Fibroblast of gingiva (primary cell): Measurements from ENCODE around the gene TRIM43.
"Not testable (repeated sequence)": the region's sequence is repeated elsewhere in the genome, so short reads cannot be mapped to it uniquely, and the experiment has no call there.

Source experiments
- DNase-seq: peaks from one replicate; pipeline ENCODE4 v3.0.0-alpha.2; 2011; ENCODE audit warnings: low read depth

The TRIM43 gene

DNA sequence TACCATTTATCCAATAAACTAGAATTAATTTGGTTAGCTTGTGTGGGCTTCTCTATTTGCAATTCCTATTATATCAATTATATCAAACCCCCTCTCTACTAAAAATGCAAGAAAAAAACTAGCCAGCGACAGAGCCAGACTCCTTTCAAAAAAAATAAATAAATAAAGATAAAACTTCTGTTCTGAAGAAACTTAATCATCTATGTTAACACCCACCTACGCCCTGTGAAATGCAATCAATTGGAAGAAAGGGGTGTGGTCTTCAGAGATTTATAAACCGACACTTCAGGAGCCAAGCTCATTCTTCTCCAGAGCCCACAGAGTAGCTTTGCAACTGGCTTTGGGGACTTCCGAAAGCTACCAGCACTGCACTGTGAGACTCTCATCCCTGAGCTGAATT is at the start of gene TRIM43:
TSS of gene TRIM43 (plus strand) at position 301 of the 400 bp plus-strand sequence. CDS start 2,023 bp downstream, outside the sequence.
- DNase-seq = not testable (repeated sequence)

DNA sequence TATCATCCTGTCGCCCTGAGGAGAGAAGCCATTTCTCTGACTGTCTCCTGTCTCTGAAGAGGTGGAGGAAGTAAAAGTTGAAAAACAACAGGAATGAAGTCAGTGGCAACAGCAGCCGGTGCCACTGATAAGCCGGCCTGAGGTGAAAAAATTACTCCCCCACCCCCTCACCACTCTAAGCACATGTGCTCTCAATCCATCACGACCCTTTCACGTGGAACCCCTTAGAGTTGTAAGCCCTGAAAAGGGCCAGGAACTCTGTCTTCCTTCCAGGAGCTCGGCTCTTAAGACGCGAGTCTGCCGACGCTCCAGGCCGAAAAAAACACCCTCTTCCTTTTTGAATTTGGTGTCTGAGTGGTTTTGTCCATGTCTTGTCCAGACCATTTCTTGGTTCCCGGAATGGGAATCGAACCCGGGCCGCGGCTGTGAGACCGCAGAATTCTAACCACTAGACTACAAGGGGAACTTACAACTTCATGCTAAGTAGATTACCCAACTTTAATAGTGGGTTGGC is 40.7 kb upstream of the TRIM43 start:
- DNase-seq = no peak

GRCh38 chr2:95552911-95553310 is 38.9 kb upstream of the TRIM43 start:
- DNase-seq = peak; percentile 4

DNA sequence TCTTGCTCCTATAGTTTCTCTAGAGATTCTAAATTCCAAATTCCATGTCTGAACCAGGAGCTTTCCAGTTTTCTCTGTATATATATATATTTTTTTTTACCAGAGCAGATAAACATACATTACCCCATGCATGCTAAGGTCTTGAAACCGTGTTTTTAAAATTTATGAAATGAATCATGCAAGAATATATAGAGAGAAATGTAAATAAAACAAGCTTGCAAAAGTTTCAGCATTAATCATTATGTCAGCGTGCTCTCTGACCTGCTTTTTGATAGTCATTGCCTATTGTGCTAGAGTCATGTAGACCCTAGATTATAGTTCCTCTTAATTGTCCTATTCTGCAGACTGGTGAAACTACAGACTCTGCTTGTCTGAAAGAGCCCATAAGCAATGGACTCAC is 22.6 kb upstream of the TRIM43 start:
- DNase-seq = no peak

GRCh38 chr2:95573866-95574265 is 17.9 kb upstream of the TRIM43 start:
- DNase-seq = no peak

DNA sequence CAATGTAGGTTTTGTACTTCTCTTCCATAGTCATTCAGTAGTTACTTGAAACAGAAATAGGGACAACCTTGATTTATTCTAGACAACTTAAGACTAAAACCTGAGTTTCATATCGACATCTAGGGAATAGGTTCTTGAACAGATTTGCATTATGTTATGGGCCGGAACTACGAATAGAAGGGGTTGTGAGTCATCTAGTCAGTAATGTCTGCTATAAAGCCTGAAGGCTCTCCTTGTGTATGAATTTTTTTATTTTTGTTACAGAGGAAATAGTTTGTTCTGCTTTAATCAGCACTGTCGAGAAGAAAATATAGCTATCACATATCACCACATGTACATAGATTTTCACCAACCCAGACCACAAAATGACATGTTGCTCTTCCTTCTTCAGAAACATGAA is 17.3 kb upstream of the TRIM43 start:
- DNase-seq = no peak

- no peak for DNase-seq
Observed at GRCh38 chr2:95575857-95576256, 15.9 kb upstream of the TRIM43 start.

DNA sequence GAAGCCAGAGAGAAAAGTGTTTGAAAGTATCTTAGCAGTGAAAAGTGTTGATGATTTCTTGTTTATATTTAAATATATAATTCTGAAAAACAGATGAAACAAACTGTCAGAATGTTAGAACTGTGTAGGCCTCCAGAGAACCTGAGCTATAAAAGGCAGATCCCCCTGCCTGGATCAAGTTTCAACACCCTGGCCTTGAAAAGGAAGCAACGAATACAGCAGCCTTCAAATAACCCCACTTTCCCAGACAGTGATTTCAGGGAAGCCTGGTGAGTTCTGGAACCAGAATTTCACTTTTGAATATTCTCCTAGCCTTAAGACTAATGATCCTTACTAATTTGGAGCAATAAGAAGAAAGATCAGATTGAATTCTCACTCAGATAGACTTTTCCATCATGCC is 13.3 kb upstream of the TRIM43 start:
- DNase-seq = no peak

DNA sequence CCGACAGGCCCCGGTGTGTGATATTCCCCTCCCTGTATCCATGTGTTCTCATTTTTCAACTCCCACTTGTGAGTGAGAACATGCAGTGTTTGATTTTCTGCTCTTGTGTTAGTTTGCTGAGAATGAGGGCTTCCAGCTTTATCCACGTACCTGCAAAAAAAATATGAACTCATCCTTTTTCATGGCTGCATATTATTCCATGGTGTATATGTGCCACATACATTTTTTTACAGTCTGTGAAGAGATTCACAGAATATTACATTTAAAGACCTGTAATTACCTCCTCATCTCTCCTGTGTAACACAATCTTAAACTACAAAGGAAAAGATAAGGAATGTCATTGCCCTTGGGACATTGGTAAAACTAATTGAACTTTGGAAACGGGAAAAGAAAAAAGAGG is 8.3 kb upstream of the TRIM43 start:
- not testable (repeated sequence) for DNase-seq

DNA sequence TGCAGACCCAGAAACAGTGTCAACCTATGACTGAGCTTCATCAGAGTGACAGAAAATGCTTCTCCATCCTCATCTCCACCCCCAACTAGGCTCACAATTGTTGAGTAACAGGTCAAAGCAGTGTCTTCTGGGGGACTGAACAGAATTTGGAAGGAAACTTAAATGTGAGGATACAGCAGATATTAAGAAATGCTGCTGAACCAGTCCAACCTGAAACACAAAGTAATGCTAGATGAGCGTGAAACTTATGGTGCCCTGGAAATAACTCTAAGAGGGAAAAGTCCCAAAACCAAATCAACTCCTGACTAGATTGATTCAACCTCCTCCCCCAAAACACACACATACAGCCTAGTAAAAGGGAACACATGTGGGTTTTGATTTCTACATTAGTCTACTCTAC is 7.5 kb upstream of the TRIM43 start:
- not testable (repeated sequence) for DNase-seq

- DNase-seq = not testable (repeated sequence)
Observed at GRCh38 chr2:95589777-95590536, 1.8 kb upstream of the TRIM43 start.

DNA sequence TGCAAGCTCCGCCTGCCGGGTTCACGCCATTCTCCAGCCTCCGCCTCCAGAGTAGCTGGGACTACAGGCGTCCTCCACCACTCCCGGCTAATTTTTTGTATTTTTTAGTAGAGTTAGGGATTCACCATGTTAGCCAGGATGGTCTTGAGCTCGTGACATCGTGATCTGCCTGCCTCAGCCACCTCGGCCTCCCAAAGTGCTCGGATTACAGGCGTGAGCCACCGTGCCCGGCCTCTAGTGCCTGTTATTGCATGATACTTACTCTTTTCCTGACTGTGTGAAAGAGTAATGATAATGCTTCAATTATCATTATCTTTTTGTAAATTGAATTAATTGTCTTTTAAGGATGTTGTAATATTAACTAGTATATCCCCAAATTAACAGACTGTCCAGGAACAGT is 1.2 kb downstream of the TRIM43 start:
- DNase-seq = not testable (repeated sequence)

GRCh38 chr2:95595012-95595411 is 3.2 kb downstream of the TRIM43 start:
- not testable (repeated sequence) for DNase-seq

GRCh38 chr2:95601301-95601700 is 9.5 kb downstream of the TRIM43 start:
- DNase-seq = not testable (repeated sequence)

DNA sequence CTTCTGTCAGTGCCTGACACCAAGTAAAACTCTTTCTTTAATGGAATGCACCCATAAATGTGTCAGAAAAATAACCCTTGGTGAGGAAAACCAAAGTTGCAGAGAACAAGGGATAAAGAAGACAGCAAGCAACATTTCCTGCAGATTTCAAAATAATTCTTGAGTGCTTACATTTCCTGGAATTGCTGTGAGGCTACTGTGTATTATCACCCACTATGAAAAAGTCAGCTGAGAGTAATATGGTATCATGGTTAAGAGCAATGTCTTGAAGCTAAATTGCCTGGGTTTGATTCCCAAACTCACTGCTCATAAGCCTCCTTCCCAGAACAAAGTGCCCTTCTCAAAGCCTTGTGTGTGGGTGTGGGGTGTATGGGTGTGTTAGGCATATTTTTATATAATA is 10.3 kb downstream of the TRIM43 start:
- DNase-seq = not testable (repeated sequence)

DNA sequence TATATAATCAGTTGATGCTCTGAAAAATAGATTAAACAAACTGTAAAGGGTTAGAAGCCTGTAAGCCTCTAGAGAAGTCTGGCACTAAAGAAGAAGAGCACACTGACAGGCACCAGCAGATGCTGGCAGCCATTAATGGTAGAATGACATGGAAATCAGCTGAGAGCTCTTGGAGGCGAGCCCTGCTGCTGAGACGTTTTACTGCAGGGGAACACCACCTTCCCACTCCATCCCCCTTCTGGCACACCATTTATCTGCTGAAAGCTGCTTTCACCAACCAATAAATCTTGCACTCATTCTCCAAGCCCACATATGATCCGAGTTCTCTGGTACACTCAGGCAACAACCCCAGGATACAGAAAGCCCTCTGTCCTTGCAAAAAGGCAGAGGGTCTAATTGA is 16.6 kb downstream of the TRIM43 start:
- not testable (repeated sequence) for DNase-seq

DNA sequence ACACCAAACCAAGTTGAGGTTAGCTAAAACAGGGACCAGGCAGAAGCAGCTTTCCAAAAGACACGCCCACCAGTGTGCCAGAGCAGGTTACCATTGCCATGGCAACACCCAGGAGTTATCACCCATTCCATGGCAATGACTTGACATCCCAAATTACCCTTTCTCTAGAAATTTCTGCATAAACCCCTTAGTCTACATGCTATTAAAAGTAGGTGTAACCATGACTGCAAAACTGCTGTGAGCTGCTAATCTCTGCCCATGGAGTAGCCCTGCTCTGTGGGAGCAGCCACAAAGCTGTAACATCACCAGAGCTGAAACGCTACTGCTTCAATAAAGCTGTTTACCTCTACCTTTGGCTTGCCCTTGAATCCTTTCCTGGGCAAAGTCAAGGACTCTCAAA is 18.0 kb downstream of the TRIM43 start:
- not testable (repeated sequence) for DNase-seq

DNA sequence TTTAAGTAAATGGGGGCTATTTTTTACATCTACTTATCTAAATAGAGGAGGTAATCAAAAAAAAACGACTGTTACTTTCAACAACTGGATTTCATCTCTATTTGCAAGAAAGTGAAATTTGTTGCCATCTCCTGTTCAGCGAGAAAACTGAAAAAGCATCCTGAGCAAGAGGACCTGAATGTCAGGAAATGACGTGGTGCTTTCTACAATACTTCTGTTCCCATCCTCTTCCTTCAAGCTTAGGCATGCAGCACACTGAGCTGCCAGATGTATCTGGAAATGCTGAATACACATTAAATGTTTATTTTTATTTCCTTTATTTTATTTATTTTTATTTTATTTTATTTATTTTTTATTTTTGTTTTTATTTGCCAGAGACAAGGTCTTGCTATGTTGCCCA is 21.2 kb downstream of the TRIM43 start:
- DNase-seq = not testable (repeated sequence)

GRCh38 chr2:95622728-95623127 is 30.9 kb downstream of the TRIM43 start:
- not testable (repeated sequence) for DNase-seq

GRCh38 chr2:95630987-95631386 is 39.2 kb downstream of the TRIM43 start:
- DNase-seq = not testable (repeated sequence)

GRCh38 chr2:95633626-95634259 is 41.9 kb downstream of the TRIM43 start:
- not testable (repeated sequence) for DNase-seq

GRCh38 chr2:95640515-95641288 is 48.9 kb downstream of the TRIM43 start:
- not testable (repeated sequence) for DNase-seq

DNA sequence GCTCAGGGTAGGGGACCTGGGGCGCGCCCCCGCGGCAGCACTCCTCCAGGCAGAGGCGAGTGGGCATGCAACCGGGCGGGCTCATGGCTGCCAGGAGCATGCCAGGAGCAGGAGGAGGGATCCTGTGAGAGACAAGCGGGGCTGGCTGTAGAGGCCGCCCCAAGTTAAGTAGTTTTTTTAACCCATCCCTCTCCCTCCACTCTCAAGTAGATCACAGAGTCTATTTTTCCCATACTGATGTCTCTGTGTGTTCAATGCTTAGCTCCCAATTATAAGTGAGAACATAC is 49.4 kb downstream of the TRIM43 start:
- DNase-seq = not testable (repeated sequence)
